ENCODE measurements around the gene FHIT. TPM values are rescaled to one million over a fixed set of nuclear protein-coding genes. Genes with fewer than 3 reads are reported as not detected.

Gene FHIT
- total RNA-seq, 1 experiment from 2014 or later: 9.8 TPM

DNA sequence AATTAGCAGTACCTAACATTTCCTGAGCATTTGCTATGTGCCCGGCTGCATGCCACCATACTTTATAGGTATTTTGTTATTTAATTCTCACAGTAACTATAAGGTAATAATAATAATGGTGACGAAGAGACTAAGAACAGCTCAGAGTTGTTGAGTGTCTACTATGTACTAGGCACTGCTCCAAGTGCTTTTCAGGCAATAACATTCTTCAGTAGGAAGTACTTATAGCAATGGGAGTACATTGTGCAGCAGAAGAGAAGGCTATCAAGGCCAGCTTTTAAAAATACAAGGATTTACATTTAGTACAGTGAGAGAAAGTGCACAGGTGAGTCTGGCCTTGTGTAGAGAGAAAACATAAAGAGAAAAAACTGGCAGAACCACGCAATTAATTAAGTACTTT, 647.4 kb downstream of the FHIT start:
- H2AFZ ChIP-seq: no peak overlapping the region
- ChIA-PET POLR2A (ENCODE audit: unreplicated experiment) (interaction anchor here (0.6 kb wide), 1 partner anchor 27 kb away, joined by 3 read pairs; no protein-coding TSS in a partner anchor), CTCF (no interaction called here)

DNA sequence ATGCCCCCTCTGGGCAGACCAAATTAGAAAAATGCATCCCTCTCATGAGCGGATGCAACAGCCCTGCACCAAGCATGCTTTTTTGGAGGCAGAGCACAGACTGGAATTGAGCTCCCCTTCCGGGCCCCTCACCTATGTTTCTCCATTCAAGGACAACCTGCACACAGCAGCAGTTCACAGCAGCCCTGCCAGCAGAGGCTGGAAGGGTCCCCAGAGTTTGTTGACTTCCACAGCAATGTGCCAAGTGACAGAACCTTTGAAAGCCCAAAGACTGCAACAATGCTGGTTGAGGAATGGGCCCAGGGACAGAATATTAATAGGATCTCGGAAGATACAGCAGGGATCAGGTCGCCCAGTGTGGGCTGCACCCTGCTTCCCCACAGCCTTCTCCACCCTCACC, 650.4 kb downstream of the FHIT start:
- POLR2A ChIA-PET (ENCODE audit: unreplicated experiment): no interaction called here
- H3K27ac ChIP-seq: no peak overlapping the region
- no peak for TF ChIP-seq EZH2 (IDR thresholded peaks at IDR 0.05; ENCODE audit: low read depth)
- TF ChIP-seq, protein P1, sequence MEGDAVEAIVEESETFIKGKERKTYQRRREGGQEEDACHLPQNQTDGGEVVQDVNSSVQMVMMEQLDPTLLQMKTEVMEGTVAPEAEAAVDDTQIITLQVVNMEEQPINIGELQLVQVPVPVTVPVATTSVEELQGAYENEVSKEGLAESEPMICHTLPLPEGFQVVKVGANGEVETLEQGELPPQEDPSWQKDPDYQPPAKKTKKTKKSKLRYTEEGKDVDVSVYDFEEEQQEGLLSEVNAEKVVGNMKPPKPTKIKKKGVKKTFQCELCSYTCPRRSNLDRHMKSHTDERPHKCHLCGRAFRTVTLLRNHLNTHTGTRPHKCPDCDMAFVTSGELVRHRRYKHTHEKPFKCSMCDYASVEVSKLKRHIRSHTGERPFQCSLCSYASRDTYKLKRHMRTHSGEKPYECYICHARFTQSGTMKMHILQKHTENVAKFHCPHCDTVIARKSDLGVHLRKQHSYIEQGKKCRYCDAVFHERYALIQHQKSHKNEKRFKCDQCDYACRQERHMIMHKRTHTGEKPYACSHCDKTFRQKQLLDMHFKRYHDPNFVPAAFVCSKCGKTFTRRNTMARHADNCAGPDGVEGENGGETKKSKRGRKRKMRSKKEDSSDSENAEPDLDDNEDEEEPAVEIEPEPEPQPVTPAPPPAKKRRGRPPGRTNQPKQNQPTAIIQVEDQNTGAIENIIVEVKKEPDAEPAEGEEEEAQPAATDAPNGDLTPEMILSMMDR (conservative IDR thresholded peaks at IDR 0.05): no peak
- no TSS peak for BruUV-seq (replicated peaks)
- no peak for DNase-seq
- no peaks in the 10 kb centered on the region for H3K79me2 ChIP-seq (ENCODE audit: low read depth)
- no peak overlapping the region for H3K4me3 ChIP-seq
- H2AFZ ChIP-seq: no peak overlapping the region
- H3K9me2 ChIP-seq (ENCODE audit: insufficient read depth): no peaks in the 10 kb centered on the region
- intact Hi-C loops (cut with micrococcal nuclease; ENCODE audit: unreplicated experiment): no loop called here
- H3K36me3 ChIP-seq (ENCODE audit: low read depth): no peaks in the 10 kb centered on the region
- H3K4me2 ChIP-seq: no peak overlapping the region
- H3K4me1 ChIP-seq (replicated peaks; ENCODE audit: insufficient read depth): no peaks in the 10 kb centered on the region
- H3K9me3 ChIP-seq (ENCODE audit: insufficient read depth, low read depth): no peaks in the 10 kb centered on the region
- no peaks in the 10 kb centered on the region for H4K20me1 ChIP-seq (ENCODE audit: insufficient read depth)
- no peaks in the 10 kb centered on the region for H3F3A ChIP-seq (ENCODE audit: insufficient read depth, low read depth)
- CTCF ChIA-PET: no interaction called here
- H3K27me3 ChIP-seq (ENCODE audit: insufficient read depth, low read depth): no peaks in the 10 kb centered on the region

More for the DNA sequence above, 647.4 kb downstream of the FHIT start:
- Histone ChIP-seq H3K4me3 (no peak overlapping the region), H4K20me1 (ENCODE audit: insufficient read depth) (no peaks in the 10 kb centered on the region), H3K4me1 (replicated peaks; ENCODE audit: insufficient read depth) (no peaks in the 10 kb centered on the region), H3F3A (ENCODE audit: insufficient read depth, low read depth) (no peaks in the 10 kb centered on the region), H3K27me3 (ENCODE audit: insufficient read depth, low read depth) (no peaks in the 10 kb centered on the region), H3K9me3 (ENCODE audit: insufficient read depth, low read depth) (no peaks in the 10 kb centered on the region), H3K4me2 (no peak overlapping the region), H3K27ac (no peak overlapping the region), H3K79me2 (ENCODE audit: low read depth) (no peaks in the 10 kb centered on the region), H3K9me2 (ENCODE audit: insufficient read depth) (no peaks in the 10 kb centered on the region), H3K36me3 (ENCODE audit: low read depth) (no peaks in the 10 kb centered on the region)
- TF ChIP-seq, protein P1 (conservative IDR thresholded peaks at IDR 0.05): no peak
- no peak for TF ChIP-seq EZH2 (IDR thresholded peaks at IDR 0.05; ENCODE audit: low read depth)
- no peak for DNase-seq
- no TSS peak for BruUV-seq (replicated peaks)
- intact Hi-C loops (cut with micrococcal nuclease; ENCODE audit: unreplicated experiment): no loop called here

DNA sequence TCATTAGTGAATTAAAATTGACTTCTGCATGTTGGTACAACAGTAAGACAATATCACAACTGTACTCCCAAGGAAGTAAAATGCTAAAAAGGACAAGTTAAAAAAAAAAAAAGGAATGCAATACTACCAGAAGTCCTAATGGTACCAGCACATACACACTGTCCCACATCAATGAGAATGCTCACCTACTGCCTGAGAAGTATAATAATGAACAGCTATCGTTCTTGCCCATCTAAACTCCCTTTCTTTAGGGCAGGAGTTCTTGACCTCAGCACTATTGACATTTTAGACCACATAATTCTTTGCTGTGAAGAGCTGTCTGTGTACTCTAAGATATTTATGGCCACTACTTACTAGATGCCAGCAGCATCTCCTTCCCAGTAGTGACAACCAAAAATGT, 651.7 kb downstream of the FHIT start:
- ChIA-PET CTCF (no interaction called here), POLR2A (ENCODE audit: unreplicated experiment) (no interaction called here)

More for the DNA sequence above, 651.7 kb downstream of the FHIT start:
- no peaks in the 10 kb centered on the region for H3K79me2 ChIP-seq (ENCODE audit: low read depth)
- H3K4me3 ChIP-seq: no peak overlapping the region
- no peaks in the 10 kb centered on the region for H3K36me3 ChIP-seq (ENCODE audit: low read depth)
- H4K20me1 ChIP-seq (ENCODE audit: insufficient read depth): no peaks in the 10 kb centered on the region
- H3K9me3 ChIP-seq (ENCODE audit: insufficient read depth, low read depth): no peaks in the 10 kb centered on the region
- TF ChIP-seq EZH2 (IDR thresholded peaks at IDR 0.05; ENCODE audit: low read depth): no peak
- TF ChIP-seq, protein P1 (conservative IDR thresholded peaks at IDR 0.05): no peak
- DNase-seq: no peak
- BruUV-seq (replicated peaks): no TSS peak
- no peaks in the 10 kb centered on the region for H3K27me3 ChIP-seq (ENCODE audit: insufficient read depth, low read depth)
- H3K4me1 ChIP-seq (replicated peaks; ENCODE audit: insufficient read depth): no peaks in the 10 kb centered on the region
- no peak overlapping the region for H2AFZ ChIP-seq
- intact Hi-C loops (cut with micrococcal nuclease; ENCODE audit: unreplicated experiment): no loop called here
- no peaks in the 10 kb centered on the region for H3K9me2 ChIP-seq (ENCODE audit: insufficient read depth)
- H3K27ac ChIP-seq: no peak overlapping the region
- no peaks in the 10 kb centered on the region for H3F3A ChIP-seq (ENCODE audit: insufficient read depth, low read depth)
- H3K4me2 ChIP-seq: no peak overlapping the region

Measured in PC-9 (cell line).